DMS 273 (cell line): ENCODE data around the gene PPP6R3.
A peak's percentile ranks its signal among the peaks of the same experiment; 100 is the strongest.
"Not testable (repeated sequence)": the region's sequence is repeated elsewhere in the genome, so short reads cannot be mapped to it uniquely, and the experiment has no call there.

ENCODE experiments used
- DNase-seq: peaks from one replicate; lab custom pipeline; 2025; ENCODE audit not compliant: unreplicated experiment; lab: John Stamatoyannopoulos, UW

The PPP6R3 gene

GRCh38 chr11:68594123-68594522 lies 133.6 kb downstream of the PPP6R3 start:
- no peak for DNase-seq

GRCh38 chr11:68596231-68596630 lies 135.7 kb downstream of the PPP6R3 start:
- DNase-seq, result no peak

GRCh38 chr11:68598816-68599653 lies 138.5 kb downstream of the PPP6R3 start:
- no peak for DNase-seq

- DNase-seq, result no peak
Measured at GRCh38 chr11:68601147-68601546, 140.6 kb downstream of the PPP6R3 start.

- no peak for DNase-seq
Measured at GRCh38 chr11:68609761-68610160, 149.2 kb downstream of the PPP6R3 start.

GRCh38 chr11:68610452-68611116 lies 150.0 kb downstream of the PPP6R3 start:
- DNase-seq, result peak; percentile 18

- DNase-seq, result no peak
Measured at GRCh38 chr11:68615657-68616056, 155.1 kb downstream of the PPP6R3 start.

GRCh38 chr11:68617925-68618809 lies 157.6 kb downstream of the PPP6R3 start:
- no peak for DNase-seq

- no peak for DNase-seq
Measured at GRCh38 chr11:68621826-68622225, 161.3 kb downstream of the PPP6R3 start.

- not testable (repeated sequence) for DNase-seq
Measured at GRCh38 chr11:68623706-68624105, 163.2 kb downstream of the PPP6R3 start.

GRCh38 chr11:68625069-68625468 lies 164.5 kb downstream of the PPP6R3 start:
- not testable (repeated sequence) for DNase-seq

- DNase-seq, result not testable (repeated sequence)
Measured at GRCh38 chr11:68626236-68626635, 165.7 kb downstream of the PPP6R3 start.

- DNase-seq, result not testable (repeated sequence)
Measured at GRCh38 chr11:68628837-68629236, 168.3 kb downstream of the PPP6R3 start.

GRCh38 chr11:68632375-68632774 lies 171.8 kb downstream of the PPP6R3 start:
- not testable (repeated sequence) for DNase-seq

GRCh38 chr11:68632802-68633201 lies 172.2 kb downstream of the PPP6R3 start:
- DNase-seq, result peak; percentile 77

GRCh38 chr11:68634606-68635005 lies 174.1 kb downstream of the PPP6R3 start:
- not testable (repeated sequence) for DNase-seq

GRCh38 chr11:68635172-68635571 lies 174.6 kb downstream of the PPP6R3 start:
- DNase-seq, result not testable (repeated sequence)

- not testable (repeated sequence) for DNase-seq
Measured at GRCh38 chr11:68635883-68636282, 175.3 kb downstream of the PPP6R3 start.

GRCh38 chr11:68639322-68639721 lies 178.8 kb downstream of the PPP6R3 start:
- not testable (repeated sequence) for DNase-seq

- DNase-seq, result no peak
Measured at GRCh38 chr11:68641880-68642279, 181.3 kb downstream of the PPP6R3 start.

GRCh38 chr11:68643585-68643984 lies 183.0 kb downstream of the PPP6R3 start:
- peak; percentile 29 for DNase-seq
